HG03521 (cell line): ENCODE measurements around the gene PGAP2.
"Not testable (repeated sequence)": the region's sequence is repeated elsewhere in the genome, so short reads cannot be mapped to it uniquely, and the experiment has no call there.

ENCODE experiments used
- ATAC-seq: cut with Tn5 transposase; IDR thresholded peaks from one replicate; pipeline ENCODE4 v1.9.1; 2021; ENCODE audit warnings: mild to moderate bottlenecking, moderate library complexity; ENCODE audit not compliant: unreplicated experiment

The PGAP2 gene

DNA sequence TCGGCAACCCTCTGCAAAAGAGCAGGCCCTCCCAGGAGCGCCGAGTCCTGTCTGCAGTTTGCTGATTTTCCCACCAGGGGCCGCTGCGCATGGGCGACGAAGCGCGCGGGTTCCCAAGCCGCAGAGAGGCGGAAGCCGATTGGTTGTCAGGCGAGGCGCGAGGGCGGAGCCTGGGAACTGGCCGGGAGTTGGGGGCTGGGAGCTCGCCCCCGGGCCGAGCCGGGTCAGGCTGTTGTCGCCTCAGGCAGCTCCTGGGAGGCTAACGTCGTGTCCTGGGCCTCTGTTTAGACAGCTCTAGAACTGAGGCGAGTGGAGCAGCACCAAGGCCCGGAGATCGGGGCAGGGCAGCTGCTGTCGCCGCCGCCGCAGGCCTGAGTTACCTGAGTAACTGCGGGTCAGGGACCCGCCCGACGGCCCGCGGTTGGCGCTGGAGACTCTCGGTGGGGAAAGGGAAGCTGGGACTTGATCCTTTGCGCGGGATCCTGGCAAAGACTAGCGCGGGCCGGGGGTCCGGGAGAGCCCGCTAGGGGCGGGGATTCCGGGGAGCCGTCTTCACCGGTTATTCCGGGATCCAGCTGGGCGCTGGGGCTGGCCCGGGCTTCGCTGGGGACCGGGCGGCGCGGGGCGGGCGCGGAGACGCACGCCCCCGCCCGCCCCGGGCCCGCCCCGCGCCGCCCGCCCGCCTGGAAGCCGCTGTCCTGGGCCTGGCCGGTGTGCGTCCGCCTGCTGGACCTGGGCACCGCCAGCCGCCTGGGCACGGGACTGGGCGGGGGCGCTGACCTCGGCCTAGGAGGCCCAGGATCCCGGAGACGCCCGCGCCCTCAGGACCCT is 46.8 kb downstream of the PGAP2 start, which contains the start of gene STIM1:
TSS of gene STIM1 (plus strand) at position 688 of the 831 bp plus-strand sequence. CDS start 607 bp downstream, outside the sequence.
- peak; percentile 55 for ATAC-seq

DNA sequence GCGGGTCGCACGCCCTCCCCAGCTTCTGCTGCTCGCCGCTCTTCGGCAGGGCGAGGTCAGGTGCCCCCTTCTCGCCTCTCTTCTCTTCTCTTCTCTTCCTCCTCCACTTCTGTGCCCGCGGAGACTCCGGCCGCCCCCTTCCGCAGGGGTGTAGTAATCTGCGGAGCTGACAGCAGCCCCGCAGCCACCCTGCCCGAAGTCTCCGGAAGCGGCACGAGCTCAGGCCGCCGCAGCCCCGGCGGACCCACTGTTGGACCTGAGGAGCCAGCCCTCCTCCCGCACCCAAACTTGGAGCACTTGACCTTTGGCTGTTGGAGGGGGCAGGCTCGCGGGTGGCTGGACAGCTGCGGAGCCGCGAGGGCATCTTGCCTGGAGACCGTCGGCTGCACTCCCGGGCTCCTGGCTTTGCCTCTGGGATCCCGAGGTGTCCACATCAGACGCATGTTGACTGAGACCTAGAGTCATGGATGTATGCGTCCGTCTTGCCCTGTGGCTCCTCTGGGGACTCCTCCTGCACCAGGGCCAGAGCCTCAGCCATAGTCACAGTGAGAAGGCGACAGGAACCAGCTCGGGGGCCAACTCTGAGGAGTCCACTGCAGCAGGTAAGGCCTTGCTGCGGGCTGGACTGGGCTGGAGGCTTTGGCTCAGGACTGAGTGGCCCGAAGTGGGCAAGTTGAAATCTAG is 47.6 kb downstream of the PGAP2 start:
- peak; percentile 12 for ATAC-seq

GRCh38 chr11:3856856-3857553 is 48.6 kb downstream of the PGAP2 start:
- no peak for ATAC-seq

DNA sequence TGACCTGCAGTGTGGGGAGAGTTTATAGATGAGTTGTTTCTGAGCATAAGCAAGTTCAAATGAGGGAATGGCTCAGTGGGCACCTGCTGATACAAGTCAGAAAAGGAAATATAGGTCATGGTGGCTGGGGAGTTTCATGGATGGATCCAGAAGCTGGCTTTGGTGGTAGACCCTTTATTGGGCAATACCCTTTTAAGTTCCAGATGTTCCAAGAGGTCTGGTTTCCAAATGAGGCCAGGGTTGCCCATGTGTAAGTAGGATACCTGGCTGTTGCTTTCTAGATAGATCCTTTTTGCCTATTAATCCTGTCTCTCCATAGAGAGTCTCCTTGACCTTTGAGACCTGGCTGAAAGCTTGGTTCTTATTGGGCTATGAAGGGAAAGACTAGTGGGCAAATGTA is 49.3 kb downstream of the PGAP2 start:
- ATAC-seq: no peak

GRCh38 chr11:3859373-3859881 is 51.1 kb downstream of the PGAP2 start:
- peak; percentile 28 for ATAC-seq

DNA sequence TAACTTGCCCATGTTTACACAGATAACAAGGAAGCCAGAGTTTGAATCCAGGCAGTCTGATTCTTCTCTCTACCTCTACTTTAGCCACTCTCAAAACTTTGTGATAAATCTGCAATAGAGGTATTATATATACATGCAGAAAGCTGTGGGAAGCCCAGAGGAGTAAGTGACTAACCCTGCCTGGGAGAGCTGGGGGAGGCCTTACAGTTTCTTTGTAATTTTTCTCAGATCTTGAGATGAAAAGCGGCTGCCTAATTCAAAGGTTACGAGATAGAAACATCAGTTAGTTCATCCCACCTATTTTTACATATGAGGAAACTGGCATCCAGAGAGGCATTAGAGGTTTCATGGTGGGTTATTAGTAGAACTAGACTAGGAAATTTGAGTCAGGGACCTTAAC is 52.0 kb downstream of the PGAP2 start:
- no peak for ATAC-seq

- not testable (repeated sequence) for ATAC-seq
Measured at GRCh38 chr11:3860898-3861393, 52.6 kb downstream of the PGAP2 start.

DNA sequence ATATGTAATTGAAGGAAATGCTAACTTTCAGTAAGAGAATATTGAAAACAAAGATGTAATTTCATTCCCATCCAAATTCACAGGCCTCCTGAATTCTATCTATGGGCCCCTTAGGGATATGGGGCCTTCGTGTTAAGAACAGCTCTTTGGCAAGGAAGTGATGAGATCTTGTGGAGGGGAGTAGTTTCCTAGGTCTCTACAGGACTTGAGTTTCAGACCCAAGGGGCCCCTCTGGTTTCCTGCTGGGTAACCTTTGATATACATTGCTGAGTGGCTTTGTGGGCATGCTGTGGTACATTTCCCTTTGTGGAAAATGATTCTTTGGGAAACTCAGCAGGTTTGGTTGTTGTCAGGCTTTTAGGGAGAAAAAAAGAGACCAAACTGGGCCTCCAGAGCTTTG is 53.3 kb downstream of the PGAP2 start:
- ATAC-seq: no peak

DNA sequence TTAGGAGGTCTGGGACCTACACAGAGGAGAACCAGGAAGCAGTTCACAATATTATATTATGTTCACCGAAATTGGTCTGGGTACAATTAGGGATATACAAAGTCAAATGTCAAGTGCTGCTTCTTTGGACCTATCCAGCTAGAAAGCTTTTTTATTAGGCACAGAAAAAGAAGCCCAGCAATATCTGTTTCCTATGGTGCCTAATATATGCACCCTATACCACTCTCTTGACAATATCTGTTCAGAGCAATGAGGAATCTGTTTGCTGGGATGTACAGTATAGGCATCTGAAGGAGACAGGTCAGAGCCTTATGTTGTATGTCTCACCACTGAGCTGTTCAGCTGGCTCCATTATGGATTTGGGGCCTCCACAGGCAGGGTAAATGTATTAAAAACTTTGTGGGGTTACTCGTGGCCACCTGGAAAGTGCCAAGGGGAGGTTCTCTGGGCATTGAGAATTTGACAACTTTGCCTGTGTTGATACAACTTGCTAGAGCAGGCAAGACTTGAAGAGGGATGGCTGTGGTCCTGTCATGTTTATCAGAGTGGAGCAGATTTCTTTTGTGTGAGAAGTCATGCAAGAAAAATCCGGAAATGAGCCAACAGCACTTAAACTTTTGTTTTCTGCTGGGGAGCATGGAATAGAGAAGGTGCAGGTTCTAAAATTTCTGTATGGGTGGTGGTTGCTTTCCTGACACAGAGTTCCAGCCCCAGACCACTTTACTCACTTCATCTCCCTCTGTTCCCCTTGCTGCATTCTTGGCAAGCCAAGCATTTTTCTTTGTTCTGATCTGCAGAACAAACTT is 57.2 kb downstream of the PGAP2 start:
- peak; percentile 18 for ATAC-seq

GRCh38 chr11:3866206-3866605 is 57.8 kb downstream of the PGAP2 start:
- ATAC-seq: peak; percentile 45

DNA sequence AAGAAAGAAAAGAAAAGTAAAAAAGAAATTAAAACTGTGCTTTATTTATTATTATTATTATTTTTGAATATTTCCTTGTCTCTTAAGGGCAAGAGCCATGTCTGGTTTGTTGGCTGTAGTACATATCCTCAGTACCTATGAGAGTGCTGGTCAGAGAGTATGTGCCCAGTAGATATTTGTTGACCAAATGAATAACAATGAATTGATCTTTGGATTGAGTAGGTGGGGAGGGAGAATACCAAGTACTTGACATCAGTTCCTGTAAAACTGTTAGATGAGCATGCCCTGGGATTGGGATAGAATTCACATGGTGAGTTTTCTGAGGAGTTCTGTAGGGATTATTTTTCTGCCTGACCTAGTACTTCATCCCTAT is 58.5 kb downstream of the PGAP2 start:
- no peak for ATAC-seq

- ATAC-seq: peak; percentile 35
Measured at GRCh38 chr11:3867209-3868091, 59.1 kb downstream of the PGAP2 start.

DNA sequence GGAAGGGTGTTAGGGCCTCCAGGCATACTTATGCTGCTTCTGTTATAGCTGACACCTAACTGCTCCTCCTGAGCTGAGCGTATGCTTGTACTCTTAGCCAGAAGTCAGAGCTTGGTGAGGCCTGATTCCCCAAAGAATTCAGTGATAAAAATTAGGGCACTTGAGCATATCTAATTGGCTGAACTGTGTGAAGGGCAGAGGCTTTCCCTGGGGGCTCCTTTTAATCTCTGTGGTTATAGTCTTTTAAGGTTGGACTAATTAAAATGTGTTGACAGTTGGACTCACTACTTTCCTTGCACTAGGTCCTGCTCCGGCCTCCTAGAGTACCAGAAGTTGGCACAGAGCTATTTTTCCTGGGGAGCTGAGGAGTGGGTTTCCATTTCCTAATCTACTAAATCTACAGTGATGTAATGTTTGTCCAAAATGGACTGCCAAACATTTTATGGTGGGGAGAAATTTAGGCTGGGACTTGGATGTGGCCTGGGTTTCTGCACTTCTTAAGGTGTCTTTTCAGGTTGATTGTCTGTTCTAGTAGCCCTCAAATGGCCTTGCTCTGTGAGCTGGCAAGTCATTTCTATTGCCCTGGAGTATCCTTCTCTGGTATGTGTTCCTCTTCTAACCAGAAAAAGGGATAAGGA is 65.5 kb downstream of the PGAP2 start:
- ATAC-seq: no peak
